Activated naive CD8-positive, alpha-beta T cell (primary cell): ENCODE measurements around the gene FADS3.
A peak's percentile ranks its signal among the peaks of the same experiment; 100 is the strongest.

Source experiments
- H3K27ac Mint-ChIP-seq: one replicate; pipeline ENCODE4 v1.8.0; 2021; ENCODE audit warnings: mixed read lengths
- H3K27me3 Mint-ChIP-seq: one replicate; pipeline ENCODE4 v1.8.0; 2021; ENCODE audit warnings: mixed read lengths
- H3K36me3 Mint-ChIP-seq: one replicate; pipeline ENCODE4 v1.8.0; 2021; ENCODE audit warnings: mixed read lengths
- H3K4me1 Mint-ChIP-seq: one replicate; pipeline ENCODE4 v1.8.0; 2021; ENCODE audit warnings: low read depth, mixed read lengths
- H3K4me3 Mint-ChIP-seq: one replicate; pipeline ENCODE4 v1.8.0; 2021; ENCODE audit warnings: mild to moderate bottlenecking, mixed read lengths
- H3K9me3 Mint-ChIP-seq: one replicate; pipeline ENCODE4 v1.8.0; 2021; ENCODE audit warnings: low read depth, mixed read lengths

Gene FADS3

DNA sequence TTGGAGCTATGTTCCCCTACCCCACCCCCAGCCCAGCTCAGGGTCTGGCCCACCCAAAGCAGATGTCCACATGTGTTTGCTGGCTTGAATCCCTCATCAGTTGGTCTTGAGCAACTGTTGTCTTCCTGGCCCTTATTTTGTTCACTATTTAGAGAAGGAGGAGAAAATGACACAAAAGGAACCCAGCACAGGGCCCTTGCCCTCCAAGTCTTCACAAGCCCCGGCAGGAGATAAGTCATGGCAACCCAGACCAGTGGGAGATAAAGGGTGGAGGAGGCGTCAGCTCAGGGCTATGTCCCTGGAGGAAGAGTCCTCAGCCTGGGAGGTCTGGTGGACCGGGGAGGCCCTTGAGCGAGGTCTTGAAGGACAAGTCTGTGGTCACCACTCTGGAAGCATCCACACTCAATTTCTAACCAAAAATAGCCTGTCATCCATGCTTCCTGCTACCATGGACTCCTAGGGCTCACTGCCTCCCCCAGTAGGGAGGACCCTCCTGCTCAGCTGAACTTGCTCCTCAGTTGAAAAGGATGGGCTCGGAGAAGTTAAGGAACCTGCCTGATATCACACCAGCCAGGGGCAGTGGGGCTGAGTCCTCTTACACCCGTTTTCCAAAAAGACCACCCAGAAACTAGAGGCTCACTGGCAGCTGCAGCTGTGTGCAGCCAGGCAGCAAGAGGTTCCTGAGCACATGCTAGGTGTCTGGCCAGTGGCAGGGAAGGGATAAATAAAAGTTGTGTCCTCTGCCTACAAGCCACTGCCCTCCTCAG, 27.8 kb upstream of the FADS3 start:
- Mint-ChIP-seq H3K4me1 (peaks cover 8% of the 10 kb centered on the region), H3K9me3 (no peaks in the 10 kb centered on the region), H3K27ac (no peak overlapping the region), H3K27me3 (peaks cover 41% of the 10 kb centered on the region), H3K4me3 (no peak overlapping the region), H3K36me3 (no peaks in the 10 kb centered on the region)

DNA sequence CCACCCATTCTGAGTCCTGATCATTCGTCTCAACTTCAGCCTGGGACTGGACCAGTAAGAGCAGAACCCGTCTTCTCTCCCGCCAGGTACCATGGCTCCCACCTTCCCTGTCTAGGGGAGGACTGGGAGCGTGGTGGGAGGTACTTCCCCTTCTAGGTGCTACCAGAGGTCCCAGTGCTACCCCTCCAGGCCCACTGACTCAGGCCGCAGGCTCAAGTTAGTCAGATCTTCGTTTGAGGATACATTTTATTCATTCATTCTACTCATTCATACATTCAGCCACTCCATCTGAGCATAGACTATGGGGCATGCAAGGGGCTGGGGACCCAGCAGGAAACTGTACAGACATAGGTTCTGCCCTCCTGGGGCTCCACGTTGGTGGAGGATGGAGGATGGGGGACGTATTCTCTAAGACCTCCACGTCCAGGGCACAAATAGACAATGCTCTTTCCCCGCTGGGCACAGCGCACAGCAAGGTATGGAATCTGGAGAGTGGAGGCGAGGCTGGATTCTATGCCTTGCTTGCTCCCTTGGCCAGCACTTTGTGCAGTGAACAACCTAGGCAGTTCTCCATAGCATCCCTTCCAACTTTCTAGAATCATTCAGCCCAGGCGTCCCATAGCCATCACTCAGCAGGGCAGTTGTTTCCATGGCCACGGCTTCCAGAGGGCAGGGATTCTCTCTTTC, 27.0 kb upstream of the FADS3 start:
- Mint-ChIP-seq H3K4me3 (peak overlapping the region; percentile 83), H3K4me1 (peaks cover 8% of the 10 kb centered on the region), H3K36me3 (no peaks in the 10 kb centered on the region), H3K27me3 (peaks cover 41% of the 10 kb centered on the region), H3K9me3 (no peaks in the 10 kb centered on the region), H3K27ac (peak overlapping the region; percentile 19)

DNA sequence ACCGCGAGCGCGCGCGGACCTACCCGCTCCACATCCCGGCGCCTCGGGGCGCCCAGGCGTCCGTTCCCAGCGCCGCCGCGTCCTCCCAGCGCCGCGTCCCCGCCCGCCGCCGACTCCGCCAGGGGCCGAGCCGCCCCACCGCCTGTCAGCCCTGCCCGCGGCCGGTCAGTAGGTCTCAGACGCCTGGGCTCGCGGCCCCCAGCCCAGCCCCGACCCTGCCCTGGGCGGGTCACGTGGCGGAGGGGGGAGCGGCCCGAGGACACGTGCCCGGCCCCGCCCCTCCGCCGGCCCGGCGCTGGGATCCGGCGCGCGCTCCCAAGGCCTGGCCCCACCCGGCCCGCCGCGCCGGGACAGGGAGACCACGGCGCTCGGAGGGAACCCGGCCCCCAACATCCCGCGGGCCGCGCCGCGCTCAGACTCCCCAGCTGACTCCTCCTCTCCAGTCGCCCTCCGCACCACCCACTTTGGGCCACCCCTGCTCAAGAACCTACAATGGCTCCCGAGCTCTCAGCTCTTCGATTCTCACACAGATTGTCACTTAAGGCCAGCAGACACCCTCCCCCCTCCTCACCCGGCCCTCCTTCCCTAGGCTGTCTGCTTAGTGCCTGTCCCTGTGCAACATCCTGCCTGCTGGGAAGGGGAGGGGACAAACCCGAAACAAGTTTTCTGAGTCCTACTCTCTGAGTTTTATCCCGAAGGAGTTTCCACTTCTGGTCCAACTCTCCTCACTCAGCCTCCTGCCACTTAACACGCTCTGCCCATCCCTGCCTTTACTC, 26.2 kb upstream of the FADS3 start, which contains the start of gene RAB3IL1:
TSS of gene RAB3IL1 (minus strand) at position 233 of the 776 bp plus-strand sequence. CDS start at position 34, 199 bp downstream.
- Mint-ChIP-seq H3K27me3 (peaks cover 38% of the 10 kb centered on the region), H3K27ac (peak within 1 kb of the TSS; percentile 19), H3K9me3 (no peaks in the 10 kb centered on the region), H3K4me3 (peak within 1 kb of the TSS; percentile 83), H3K4me1 (peaks cover 8% of the 10 kb centered on the region), H3K36me3 (no peaks in the 10 kb centered on the region)

DNA sequence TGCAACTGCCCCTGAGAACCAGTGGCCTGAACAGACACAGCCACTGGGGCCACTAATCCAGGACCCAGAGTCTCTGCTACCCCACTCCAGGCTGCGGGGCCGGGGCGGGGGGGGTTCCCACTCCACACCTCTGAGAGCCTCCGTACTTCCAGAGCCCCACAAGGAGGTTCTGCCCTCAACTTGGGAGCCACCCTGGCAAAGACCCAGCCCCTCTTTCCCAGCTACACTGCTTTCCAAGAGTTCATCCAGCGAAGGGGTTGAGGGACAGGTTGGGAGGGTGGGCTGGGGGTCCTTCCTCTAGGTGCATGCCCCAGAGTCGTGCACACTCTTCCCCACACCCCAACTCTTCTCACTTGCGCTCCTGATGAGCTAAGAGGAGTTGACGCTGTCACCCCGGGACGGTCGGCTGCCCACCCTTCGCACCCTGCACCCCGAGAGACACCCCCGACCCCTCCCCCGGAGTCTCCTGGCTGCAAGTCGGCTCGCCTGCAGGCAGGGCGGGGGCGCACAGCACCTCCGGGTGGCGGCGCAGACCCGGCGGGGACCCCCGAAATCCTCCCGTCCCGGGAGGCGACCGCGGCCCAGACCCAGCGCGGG, 25.5 kb upstream of the FADS3 start:
- no peak overlapping the region for H3K27ac Mint-ChIP-seq
- peaks cover 38% of the 10 kb centered on the region for H3K27me3 Mint-ChIP-seq
- no peaks in the 10 kb centered on the region for H3K36me3 Mint-ChIP-seq
- H3K4me1 Mint-ChIP-seq, result peaks cover 8% of the 10 kb centered on the region
- H3K4me3 Mint-ChIP-seq, result peak overlapping the region; percentile 42
- no peaks in the 10 kb centered on the region for H3K9me3 Mint-ChIP-seq

DNA sequence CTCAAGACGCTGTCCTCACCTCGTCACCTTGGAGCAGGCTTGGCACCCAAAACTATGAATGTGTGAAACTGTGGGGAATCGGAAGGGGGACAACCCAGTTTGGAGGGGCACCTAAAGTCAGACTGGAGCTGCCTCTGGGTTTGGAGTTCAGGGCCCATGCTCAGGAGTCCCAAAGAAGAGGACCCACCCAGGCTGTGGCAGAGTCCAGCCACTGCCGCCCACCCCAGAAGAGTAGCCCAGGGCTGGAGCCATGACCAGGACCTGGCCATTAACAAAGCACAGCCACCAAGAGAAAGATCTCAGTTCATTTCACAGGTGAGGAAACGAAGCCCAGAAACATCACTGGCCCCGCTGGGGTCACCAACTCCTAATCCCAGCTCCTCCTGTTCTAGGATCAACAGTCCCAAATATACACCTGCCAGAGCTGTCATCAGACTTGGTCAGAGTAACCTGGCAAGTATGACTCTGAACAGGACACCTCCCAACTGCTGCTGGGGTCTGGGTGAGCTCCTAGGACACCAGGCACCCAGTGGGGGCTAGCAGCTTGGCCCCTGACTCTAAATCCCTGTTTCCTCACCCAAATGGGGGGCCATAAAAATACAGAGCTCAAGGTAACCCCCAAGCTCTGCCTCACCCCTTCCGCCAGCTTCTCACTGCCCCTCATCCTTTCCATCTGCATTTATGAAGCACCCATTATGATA, 23.3 kb upstream of the FADS3 start:
- no peak overlapping the region for H3K4me3 Mint-ChIP-seq

DNA sequence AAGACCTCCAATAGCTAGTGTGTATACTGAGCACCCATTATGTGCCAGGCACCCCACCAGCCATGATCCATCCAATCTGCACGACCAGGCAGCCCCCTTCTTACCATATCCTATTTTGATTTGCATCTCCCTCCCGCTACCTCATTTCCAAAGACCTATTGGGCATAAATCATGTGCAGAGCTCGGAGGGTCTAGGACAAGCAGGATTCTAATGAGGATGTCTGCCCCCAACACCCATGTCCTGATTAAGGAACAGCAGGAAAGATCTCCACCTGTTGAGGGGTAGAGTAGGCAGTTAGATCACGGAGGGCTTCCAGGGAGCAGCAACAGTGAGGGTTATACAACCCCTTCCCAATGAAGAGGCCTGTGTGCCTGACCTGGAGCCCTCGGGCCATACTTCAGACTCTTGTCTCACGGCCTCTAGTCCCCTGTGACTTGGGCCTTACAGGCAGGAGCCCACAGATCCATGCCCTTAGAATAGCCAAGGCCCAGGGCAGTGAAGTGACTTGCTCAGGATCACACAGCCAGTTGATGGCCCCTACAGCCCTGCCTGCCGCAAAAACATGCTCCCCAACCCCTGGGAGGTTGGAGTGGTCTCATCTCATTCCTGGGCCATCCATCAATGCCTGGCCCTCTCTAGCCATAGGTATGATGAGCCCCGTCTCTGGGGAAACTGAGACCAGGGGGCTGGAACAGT, 22.5 kb upstream of the FADS3 start:
- Mint-ChIP-seq H3K9me3 (no peaks in the 10 kb centered on the region), H3K27me3 (peaks cover 26% of the 10 kb centered on the region), H3K4me1 (peaks cover 8% of the 10 kb centered on the region), H3K36me3 (no peaks in the 10 kb centered on the region), H3K27ac (no peak overlapping the region), H3K4me3 (no peak overlapping the region)

More for the DNA sequence above, 23.3 kb upstream of the FADS3 start:
- H3K4me1 Mint-ChIP-seq, result peaks cover 8% of the 10 kb centered on the region
- H3K9me3 Mint-ChIP-seq, result no peaks in the 10 kb centered on the region
- H3K27ac Mint-ChIP-seq, result no peak overlapping the region
- peaks cover 29% of the 10 kb centered on the region for H3K27me3 Mint-ChIP-seq
- H3K36me3 Mint-ChIP-seq, result no peaks in the 10 kb centered on the region

DNA sequence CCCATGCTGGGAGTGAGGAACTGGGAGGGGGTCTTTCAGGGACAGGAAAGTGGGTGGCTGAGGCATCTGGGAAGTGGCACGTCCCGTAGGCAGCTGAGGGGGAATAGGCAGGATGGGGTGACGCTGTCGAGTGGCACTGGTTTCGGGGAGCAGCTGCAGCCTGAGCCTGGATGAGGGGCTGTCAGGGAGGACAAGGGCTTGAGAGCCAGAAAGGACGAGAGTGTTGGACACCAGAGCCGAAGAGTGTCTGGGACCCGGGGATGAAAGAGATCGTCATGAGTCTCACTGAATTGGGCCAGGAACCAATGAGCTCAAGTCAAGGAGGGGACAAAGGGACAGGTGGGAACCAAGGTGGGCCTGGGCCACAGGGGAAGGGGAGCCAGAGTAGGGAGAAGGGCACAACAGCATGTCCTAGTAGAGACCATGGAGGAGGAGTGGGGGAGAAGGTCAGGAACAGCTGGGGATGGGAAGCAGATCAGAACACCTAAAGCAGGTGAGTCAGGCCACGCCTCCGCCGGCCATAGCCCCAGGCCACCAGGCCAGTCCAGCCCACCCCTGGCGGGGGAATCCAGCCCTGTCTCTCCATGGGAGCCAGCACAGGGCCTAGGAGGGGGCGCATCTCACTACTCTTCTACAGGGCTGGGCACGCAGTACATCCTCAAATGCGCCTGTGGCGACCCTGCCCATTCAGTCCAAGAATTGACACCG, 21.8 kb upstream of the FADS3 start:
- no peak overlapping the region for H3K4me3 Mint-ChIP-seq
- H3K4me1 Mint-ChIP-seq, result peaks cover 5% of the 10 kb centered on the region
- H3K9me3 Mint-ChIP-seq, result no peaks in the 10 kb centered on the region
- peaks cover 18% of the 10 kb centered on the region for H3K27me3 Mint-ChIP-seq
- H3K27ac Mint-ChIP-seq, result no peak overlapping the region
- H3K36me3 Mint-ChIP-seq, result no peaks in the 10 kb centered on the region

DNA sequence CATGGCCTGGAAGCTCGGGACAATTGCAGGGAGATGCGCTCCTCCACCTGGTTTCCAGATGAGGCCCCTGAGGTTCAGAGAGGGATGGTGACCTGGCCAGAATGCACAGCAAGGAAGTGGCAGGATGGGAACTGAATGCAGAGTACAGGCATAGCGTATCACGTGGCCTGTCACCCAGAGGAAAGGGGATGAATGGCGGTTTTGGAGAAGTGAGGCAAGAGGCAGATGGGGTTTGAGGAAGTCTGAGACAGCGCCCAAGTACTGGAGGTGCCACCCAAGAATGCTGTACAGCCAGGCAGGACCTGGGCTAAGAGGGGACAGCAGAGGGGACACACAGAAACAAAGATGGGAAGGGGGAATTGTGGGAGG, 21.2 kb upstream of the FADS3 start:
- H3K4me1 Mint-ChIP-seq, result no peaks in the 10 kb centered on the region
- no peak overlapping the region for H3K27ac Mint-ChIP-seq
- H3K27me3 Mint-ChIP-seq, result peaks cover 13% of the 10 kb centered on the region
- H3K4me3 Mint-ChIP-seq, result no peak overlapping the region
- no peaks in the 10 kb centered on the region for H3K36me3 Mint-ChIP-seq
- no peaks in the 10 kb centered on the region for H3K9me3 Mint-ChIP-seq

DNA sequence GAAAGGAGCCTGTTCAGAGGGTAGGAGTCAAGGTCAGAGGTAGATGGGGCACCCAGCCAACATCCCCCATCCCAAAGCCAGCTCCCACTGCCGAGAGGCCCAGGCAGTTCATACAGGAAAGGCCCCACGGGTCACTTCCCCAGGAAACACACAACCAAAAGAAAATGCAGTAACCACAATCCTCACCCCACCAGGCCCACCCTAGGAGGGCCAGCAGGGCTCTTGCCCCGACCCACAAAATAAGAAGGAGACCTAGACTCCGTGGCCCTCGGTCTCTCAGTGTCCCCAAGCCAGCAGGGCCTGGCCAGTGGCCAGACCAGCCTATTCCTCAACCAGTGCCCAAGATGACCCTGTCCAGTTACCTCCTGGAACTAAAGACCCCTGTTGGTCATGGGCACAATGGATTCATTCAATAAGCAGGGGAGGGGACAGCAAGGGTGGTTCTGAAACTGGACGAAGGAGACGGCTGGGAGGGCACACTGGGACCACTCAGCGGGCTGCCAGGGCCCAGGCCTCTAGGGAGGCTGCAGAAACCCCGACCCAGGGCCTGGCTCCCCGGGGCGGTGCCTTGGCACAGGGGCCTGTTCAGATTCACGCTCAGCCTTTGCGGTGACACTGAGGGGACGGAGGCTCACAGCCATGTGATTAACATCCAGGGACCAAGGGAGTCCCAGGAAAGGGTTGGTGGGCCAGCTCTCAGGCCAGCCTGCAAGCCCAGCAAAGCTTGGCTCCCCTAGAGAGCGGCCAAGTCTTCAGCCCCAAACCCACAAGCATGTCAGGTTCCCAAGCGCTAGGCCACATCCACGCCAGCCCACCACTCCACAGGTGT, 20.6 kb upstream of the FADS3 start:
- Mint-ChIP-seq H3K27ac (no peak overlapping the region), H3K27me3 (peaks cover 13% of the 10 kb centered on the region), H3K9me3 (no peaks in the 10 kb centered on the region), H3K36me3 (no peaks in the 10 kb centered on the region), H3K4me1 (no peaks in the 10 kb centered on the region), H3K4me3 (no peak overlapping the region)

DNA sequence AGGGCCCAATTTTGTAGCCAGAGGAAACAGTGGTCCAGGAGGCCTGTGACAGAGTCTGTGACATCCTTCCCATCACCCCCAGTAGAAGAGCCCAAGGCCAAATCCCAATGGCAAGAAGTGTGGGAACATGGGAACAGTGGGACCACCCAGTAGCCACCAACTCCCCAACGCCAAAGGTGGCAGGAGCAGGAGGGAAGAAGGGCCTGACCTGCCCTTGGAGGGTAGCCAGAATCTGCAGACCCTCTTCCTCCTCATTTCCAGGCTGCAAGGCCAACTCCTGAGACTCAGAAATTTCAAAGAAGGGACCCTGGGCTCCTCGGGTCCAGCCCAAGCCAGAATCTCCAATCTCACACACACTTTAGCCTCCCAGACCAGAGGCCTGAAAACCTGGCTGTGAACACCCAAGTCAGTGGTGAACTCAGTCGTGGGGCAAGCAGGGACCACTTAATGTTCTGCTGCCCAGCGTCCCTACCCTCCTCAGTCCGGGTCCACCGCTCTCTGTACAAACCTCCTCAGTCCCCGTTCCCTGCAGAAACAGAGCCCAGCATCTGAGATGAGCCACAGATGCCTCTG, 19.9 kb upstream of the FADS3 start:
- Mint-ChIP-seq H3K4me3 (no peak overlapping the region), H3K36me3 (no peaks in the 10 kb centered on the region), H3K27ac (no peak overlapping the region), H3K4me1 (no peaks in the 10 kb centered on the region), H3K27me3 (peaks cover 10% of the 10 kb centered on the region), H3K9me3 (no peaks in the 10 kb centered on the region)

DNA sequence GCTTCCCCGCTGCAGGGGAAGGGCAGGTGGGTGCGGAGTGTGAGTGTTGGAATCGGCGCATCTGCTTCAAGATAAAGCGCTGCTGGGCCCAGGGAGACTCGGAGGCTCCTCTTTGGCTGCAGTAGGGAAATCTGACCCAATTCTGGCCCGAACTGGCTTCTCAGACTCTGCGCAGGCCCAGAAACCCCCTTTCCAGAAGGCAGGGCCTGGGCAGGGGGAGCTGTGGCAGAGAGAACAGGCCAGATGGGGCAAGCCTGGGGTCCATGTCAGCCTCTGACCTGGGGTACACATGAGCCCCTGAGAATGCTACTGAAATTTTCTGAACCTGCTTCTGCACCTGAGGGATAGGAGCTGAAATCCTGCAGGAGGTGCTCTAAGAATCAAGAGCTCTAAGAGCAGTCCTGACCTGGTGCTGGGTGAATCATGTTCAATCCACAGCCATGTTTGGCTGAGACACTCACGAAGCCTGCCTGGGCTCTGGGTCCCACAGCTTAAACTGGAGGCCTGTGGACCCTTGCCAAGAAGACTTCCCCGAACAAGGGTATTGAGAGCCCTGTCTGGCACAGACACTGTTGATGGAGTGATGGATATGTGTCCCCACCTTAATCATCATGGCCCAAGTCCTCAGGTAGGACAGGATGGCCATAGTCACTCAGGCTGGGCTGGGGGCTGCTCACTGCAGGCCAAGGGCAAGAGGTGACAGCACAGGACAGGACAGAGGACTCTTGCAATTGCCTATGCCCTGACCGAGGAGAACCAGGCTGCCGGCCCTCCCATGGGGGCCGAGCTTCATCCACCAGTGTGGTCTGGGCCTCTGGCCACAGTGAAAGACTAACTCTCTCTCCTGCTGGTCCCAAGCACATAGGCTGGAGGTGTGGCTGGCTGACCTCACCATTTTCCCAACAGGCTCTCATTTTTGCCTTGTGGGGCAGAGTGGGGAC, 19.1 kb upstream of the FADS3 start:
- Mint-ChIP-seq H3K27me3 (peaks cover 9% of the 10 kb centered on the region), H3K27ac (no peak overlapping the region), H3K4me1 (no peaks in the 10 kb centered on the region), H3K9me3 (no peaks in the 10 kb centered on the region), H3K36me3 (no peaks in the 10 kb centered on the region), H3K4me3 (no peak overlapping the region)
